HG03135 (cell line): ENCODE results near the gene ARID1B.
A peak's percentile ranks its signal among the peaks of the same experiment; 100 is the strongest.

ENCODE experiments used
- ATAC-seq: cut with Tn5 transposase; IDR thresholded peaks from one replicate; pipeline ENCODE4 v1.9.1; 2021; ENCODE audit warnings: mild to moderate bottlenecking, moderate library complexity; ENCODE audit not compliant: unreplicated experiment

Gene ARID1B

GRCh38 chr6:156773935-156774852 is 3.0 kb upstream of the ARID1B start:
- no peak for ATAC-seq

DNA sequence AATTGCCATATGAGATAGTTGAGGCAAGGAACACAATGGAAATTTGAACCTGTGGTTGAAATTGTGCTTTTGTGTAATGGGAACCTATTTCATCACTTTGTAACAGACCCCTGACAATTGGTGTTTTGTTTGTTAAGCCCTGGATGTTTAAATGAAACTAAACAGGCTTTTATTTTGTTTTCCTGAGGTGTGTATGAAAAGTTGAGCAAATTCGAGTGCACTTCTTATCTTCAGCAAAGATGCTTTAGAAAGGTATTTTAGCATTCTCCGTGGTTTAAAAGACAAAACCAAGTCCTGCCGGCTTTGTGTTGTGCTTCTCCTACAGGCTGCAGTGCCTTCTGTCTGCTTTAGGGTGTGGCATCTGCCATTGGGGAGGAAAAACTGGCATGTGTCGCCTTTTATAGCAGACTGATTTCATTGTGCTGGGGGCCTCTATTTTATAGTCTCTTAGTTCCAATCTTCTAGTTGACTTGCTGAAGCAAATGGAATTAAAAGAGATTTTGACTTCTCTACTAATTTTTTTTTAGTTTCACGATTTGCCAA is 2.2 kb upstream of the ARID1B start:
- no peak for ATAC-seq

- ATAC-seq, result no peak
Measured at GRCh38 chr6:156775717-156776116, 1.5 kb upstream of the ARID1B start.

DNA sequence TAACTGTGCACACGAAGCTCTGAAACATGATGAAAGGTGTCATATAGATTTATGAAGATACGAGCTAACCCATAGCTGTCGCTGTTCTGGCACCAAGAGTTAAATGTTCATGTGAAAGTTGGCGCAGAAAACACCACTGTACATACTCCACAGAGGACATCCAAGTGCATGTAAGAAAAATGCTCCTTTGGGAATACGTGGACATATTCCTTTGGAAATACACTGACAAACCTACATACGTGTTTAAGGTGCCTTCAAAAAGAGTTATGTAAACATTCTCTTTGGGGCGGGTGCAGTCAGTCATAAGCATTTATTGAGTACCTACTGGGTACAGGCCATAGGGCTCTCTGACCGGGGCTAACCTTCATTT is 723 bp upstream of the ARID1B start:
- ATAC-seq, result no peak

DNA sequence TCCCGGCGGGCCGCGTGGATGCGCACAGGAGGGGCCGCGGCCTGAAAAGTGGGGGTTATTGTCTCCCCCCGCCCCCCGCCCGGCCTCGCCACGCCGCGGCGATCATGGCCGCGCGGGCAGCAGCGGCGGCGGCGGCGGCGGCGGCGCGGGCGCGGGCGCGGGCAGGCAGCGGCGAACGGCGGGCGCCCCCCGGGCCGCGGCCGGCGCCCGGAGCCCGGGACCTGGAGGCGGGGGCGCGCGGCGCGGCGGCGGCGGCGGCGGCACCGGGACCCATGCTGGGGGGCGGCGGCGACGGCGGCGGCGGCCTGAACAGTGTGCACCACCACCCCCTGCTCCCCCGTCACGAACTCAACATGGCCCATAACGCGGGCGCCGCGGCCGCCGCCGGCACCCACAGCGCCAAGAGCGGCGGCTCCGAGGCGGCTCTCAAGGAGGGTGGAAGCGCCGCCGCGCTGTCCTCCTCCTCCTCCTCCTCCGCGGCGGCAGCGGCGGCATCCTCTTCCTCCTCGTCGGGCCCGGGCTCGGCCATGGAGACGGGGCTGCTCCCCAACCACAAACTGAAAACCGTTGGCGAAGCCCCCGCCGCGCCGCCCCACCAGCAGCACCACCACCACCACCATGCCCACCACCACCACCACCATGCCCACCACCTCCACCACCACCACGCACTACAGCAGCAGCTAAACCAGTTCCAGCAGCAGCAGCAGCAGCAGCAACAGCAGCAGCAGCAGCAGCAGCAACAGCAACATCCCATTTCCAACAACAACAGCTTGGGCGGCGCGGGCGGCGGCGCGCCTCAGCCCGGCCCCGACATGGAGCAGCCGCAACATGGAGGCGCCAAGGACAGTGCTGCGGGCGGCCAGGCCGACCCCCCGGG is 637 bp downstream of the ARID1B start:
- peak; percentile 18 for ATAC-seq

DNA sequence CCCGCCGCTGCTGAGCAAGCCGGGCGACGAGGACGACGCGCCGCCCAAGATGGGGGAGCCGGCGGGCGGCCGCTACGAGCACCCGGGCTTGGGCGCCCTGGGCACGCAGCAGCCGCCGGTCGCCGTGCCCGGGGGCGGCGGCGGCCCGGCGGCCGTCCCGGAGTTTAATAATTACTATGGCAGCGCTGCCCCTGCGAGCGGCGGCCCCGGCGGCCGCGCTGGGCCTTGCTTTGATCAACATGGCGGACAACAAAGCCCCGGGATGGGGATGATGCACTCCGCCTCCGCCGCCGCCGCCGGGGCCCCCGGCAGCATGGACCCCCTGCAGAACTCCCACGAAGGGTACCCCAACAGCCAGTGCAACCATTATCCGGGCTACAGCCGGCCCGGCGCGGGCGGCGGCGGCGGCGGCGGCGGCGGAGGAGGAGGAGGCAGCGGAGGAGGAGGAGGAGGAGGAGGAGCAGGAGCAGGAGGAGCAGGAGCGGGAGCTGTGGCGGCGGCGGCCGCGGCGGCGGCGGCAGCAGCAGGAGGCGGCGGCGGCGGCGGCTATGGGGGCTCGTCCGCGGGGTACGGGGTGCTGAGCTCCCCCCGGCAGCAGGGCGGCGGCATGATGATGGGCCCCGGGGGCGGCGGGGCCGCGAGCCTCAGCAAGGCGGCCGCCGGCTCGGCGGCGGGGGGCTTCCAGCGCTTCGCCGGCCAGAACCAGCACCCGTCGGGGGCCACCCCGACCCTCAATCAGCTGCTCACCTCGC is 1.5 kb downstream of the ARID1B start:
- ATAC-seq, result no peak

GRCh38 chr6:156779206-156780094 is 2.3 kb downstream of the ARID1B start:
- no peak for ATAC-seq

GRCh38 chr6:156780102-156780641 is 3.0 kb downstream of the ARID1B start:
- peak; percentile 34 for ATAC-seq

GRCh38 chr6:156780962-156781853 is 4.0 kb downstream of the ARID1B start:
- ATAC-seq, result no peak

- no peak for ATAC-seq
Measured at GRCh38 chr6:156781861-156782631, 4.9 kb downstream of the ARID1B start.

- ATAC-seq, result no peak
Measured at GRCh38 chr6:156782691-156783320, 5.6 kb downstream of the ARID1B start.

GRCh38 chr6:156783958-156784357 is 6.8 kb downstream of the ARID1B start:
- no peak for ATAC-seq

GRCh38 chr6:156786652-156787051 is 9.5 kb downstream of the ARID1B start:
- no peak for ATAC-seq

- ATAC-seq, result no peak
Measured at GRCh38 chr6:156787569-156788492, 10.7 kb downstream of the ARID1B start.

DNA sequence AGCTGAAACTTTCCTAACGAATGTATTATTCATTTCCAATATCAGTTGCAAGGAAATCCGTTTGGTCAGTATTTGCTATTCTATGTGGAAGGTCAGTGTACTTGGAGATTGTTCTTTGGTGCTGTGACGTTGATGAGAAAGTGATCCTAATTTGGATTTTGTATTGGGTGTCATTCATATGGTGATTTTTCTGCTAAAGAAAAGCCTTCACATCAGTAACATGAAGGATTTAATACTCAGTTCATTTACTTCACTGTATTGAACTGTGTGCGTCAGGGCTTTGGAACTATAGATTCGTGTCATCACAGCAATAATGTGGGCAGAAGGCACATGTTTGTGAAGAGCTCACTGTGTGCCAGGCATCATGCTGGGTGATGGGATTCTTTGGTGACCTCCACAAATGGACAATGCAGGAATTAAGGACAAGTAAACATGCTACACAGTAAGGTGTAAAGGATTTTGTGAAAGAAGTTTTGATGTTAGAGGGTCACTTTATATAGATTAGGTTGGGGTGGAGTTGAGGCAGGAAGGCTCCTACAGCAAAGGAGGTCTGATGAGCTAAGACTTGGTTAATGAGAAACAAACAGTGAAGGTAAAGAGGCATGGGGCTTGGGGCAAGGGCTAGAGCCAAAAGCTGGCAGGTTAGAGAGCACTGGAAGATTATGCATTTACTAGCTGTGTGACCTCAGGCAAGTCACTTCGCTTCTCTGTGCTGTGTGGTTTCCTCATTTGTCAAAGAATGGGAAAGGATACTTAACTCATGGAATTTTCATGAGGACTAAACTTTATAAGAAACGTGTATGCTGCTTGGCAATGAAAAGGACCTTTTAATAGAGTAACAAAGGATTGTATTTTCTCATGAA is 12.1 kb downstream of the ARID1B start:
- no peak for ATAC-seq
